Activated T-helper 1 cell treated with anti-CD3 and anti-CD28 coated beads, Interleukin-2, amount 50 U/mL, for 16 hours (primary cell): ENCODE results near the gene ADIPOQ.
"Not testable (repeated sequence)": the region's sequence is repeated elsewhere in the genome, so short reads cannot be mapped to it uniquely, and the experiment has no call there.

Source experiments
- DNase-seq, 2 donors: peaks; one replicate each; pipeline ENCODE4 v3.0.0-alpha.2; 2020; ENCODE audit warnings: low read depth in 1 of 2, low spot score in 1 of 2

ADIPOQ gene

DNA sequence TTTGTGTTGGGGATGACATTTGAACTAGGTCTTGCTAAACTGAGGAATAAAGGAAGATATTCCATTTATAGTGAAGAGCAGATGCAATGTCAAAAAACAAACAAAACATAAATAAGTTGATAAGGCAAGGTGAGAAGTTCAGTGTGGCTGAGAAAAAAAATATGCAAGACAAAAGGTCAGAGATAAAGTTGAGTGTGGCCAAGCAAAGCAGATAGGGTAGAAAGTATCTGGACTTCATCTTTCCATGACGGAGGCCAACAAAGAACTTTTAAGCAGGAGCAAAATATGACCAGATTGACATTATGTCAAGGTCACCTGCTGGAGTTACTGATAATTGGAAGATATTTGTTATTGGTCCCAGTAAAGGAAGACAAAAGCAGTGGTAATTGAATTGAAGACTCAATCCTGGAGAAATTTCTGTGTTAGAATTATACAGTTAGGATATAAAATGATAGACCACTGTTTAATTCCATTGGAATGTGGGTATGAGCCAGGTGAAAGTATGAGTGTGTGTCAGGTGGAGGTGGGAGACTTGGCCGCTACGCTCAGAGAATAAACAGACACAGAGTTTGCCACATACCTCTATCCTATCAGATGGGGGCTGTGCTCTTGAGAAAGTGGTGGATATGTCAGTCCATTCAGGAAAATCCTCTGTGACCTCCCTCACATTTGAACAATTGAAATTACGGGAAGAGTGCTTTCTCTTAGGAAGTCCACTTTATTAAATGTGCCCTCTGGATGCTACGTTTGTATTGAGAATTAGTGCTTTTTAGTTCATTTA is 28.1 kb downstream of the ADIPOQ start:
- no peak for DNase-seq

DNA sequence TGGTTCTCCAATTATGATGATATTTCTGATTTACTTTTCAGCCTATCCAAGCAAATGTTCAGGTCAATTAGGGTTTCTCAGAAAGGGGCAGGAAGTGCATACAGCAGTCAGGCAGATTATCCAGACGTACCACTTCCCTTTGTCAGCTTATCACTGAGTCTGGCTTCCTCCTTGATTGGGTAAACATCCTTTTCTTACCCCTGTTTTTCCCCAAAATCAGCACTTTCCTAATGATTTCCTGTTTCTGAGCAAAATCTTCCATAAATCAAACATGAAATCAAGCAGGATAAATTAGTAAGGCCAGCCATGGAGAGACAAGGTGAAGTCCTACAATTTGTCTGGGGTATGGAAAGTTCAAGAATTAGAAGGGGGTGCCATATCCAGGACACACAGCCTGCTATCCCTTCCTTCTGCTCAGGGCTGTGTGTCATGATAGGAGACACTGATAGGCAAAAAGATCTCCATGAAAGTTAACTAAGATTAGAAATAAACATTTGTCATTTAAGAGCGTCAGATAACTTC is 29.0 kb downstream of the ADIPOQ start:
- no peak for DNase-seq

DNA sequence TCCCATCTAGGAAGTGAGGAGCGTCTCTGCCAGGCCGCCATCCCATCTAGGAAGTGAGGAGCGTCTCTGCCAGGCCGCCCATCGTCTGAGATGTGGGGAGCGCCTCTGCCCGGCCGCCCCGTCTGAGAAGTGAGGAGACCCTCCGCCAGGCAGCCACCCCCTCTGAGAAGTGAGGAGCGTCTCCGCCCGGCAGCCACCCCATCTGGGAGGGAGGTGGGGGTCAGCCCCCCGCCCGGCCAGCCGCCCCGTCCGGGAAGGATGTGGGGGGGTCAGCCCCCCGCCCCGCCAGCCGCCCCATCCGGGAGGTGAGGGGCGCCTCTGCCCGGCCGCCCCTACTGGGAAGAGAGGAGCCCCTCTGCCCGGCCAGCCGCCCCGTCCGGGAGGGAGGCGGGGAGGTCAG is 31.3 kb downstream of the ADIPOQ start:
- not testable (repeated sequence) for DNase-seq

DNA sequence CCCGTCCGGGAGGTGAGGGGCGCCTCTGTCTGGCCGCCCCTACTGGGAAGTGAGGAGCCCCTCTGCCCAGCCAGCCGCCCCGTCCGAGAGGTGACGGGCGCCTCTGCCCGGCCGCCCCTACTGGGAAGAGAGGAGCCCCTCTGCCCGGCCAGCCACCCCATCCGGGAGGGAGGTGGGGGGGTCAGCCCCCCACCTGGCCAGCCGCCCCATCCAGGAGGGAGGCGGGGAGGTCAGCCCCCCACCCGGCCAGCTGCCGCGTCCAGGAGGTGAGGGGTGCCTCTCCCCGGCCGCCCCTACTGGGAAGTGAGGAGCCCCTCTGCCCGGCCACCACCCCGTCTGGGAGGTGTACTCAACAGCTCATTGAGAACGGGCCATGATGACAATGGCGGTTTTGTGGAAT is 31.7 kb downstream of the ADIPOQ start:
- DNase-seq, result not testable (repeated sequence)

DNA sequence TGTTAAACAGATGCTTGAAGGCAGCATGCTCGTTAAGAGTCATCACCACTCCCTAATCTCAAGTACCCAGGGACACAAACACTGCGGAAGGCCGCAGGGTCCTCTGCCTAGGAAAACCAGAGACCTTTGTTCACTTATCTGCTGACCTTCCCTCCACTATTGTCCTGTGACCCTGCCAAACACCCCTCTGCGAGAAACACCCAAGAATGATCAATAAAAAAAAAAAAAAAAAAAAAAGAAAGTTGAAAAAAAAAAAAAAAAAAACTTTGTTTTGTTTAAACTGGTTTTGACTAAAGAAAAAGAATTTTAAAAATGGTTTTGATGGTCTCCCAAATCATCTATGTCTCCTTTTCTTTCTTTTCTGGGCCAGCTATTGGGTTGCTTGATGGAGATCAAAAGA is 32.3 kb downstream of the ADIPOQ start:
- not testable (repeated sequence) for DNase-seq

DNA sequence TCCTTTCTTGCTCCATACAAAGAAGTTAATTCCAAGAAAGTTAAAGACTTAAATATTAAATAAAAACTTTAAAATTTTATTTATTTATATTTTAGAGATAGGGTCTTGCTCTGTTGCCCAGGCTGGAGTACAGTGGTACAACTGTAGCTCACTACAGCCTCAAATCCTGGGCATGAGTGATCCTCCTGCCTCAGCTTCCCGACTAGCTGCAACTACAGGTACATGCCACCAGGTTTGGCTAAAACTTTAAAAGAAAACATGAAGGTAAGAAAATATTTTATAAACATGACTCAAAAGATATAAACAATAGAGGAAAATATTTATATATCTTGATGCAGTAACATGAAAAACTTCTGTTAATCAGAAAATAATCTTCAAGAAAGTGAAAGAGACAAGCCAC is 33.2 kb downstream of the ADIPOQ start:
- DNase-seq, result no peak

DNA sequence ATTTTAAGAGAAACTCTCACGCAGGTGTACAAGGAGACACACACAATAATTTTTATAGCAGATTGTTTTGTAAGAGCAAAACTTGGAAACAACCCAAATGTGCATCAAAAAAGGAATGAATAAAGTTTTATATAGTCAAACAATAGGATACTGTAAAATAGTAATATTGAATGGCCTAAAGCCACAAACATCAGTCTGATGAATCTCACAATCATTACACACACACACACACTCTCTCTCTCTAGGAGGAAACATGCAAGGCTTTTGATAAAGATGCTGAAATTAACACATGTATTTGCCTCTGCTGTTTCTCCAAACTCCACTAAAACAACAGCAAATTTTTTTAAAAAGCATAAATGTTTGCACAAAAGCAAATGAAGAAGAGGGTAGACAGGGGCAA is 37.3 kb downstream of the ADIPOQ start:
- DNase-seq, result no peak

DNA sequence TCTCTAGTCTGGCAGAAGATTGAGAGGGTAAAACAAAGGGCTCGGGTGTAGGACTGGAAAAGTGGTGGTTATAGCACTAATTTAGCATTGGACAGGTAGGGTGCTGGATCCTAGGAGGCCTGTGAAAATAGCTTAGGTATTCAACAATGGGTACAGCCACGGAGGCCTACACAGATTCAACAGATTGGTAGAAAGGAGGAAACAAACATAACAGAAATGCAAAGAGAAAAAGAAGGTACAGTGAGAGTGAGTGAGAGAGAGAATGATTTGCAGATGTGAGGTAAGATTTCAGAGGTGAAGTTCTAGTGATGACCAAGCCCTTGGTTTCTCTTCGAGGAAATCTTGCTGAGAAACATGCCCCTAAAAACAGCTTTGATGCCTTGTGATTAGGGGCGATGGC is 37.9 kb downstream of the ADIPOQ start:
- DNase-seq, result no peak

DNA sequence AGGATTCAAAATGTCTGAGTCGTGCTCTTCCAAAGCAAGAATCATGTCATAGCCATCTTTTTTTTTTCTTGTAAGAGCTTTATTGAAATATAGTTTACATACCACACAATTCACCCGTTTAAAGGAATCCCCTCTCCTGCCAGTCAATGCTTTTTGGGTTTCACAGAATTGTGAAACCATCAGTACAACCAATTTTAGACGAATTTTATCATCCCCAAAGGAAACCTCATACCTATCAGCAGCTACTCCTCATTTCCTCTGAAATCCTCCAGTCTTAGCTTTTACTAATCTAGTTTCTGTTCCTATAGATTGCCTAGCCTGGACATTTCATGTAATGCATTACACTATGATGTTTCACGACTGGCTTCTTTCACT is 39.6 kb downstream of the ADIPOQ start:
- DNase-seq, result no peak

DNA sequence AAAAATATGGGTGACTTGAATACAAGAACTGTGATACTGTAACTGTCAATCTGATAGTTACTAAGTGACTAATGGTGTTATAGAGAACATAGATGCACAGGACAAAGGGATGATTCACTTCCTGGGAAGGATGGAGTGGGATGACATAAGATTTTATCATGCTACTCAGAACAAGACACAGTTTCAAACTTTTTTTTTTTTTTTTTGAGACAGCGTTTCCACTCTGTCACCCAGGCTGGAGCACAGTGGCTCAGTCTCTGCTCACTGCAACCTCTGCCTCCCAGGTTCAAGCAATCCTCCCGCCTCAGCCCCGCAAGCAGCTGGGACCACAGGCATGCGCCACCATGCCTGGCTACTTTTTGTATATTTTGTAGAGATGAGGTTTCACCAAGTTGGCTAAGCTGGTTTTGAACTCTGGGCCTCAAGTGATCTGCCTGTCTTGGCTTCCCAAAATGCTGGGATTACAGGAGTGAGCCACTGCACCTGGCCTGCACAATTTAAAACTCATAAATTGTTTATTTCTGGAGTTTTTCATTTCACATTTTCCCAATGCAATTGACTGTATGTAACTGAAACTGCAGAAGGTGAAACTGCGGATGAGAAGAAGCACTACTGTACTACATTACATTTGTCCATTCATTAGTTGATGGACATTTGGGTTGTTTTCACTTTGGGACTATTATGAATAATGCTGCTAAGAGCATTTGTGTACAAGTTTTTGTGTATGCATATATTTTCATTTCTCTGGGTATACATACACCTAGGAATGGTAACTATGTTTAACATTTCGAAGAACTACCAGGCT is 40.6 kb downstream of the ADIPOQ start:
- DNase-seq, result peak in 1 of 2 donors; percentile 19

DNA sequence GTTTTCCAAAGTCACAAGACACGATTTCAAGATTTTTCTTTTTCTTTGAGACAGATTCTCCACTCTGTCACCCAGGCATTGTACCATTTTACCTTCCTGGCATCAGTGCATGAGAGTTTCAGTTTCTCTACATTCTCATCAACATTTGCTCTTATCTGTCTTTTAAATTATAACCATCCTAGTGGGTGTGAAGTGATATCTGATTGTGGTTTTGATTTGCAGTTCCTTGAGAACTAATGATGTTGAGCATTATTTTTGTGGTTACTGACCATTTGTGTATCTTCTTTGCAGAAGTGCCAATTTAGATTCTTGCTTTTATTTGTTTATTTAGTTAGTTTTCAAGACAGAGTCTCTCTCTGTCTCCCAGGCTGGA is 41.2 kb downstream of the ADIPOQ start:
- DNase-seq, result no peak

DNA sequence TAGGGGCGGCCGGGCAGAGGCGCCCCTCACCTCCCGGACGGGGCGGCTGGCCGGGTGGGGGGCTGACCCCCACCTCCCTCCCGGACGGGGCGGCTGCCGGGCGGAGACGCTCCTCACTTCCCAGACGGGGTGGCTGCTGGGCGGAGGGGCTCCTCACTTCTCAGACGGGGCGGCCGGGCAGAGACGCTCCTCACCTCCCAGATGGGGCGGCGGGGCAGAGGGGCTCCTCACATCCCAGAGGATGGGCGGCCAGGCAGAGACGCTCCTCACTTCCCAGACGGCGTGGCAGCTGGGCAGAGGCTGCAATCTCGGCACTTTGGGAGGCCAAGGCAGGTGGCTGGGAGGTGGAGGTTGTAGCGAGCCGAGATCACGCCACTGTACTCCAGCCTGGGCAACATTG is 42.4 kb downstream of the ADIPOQ start:
- not testable (repeated sequence) for DNase-seq

DNA sequence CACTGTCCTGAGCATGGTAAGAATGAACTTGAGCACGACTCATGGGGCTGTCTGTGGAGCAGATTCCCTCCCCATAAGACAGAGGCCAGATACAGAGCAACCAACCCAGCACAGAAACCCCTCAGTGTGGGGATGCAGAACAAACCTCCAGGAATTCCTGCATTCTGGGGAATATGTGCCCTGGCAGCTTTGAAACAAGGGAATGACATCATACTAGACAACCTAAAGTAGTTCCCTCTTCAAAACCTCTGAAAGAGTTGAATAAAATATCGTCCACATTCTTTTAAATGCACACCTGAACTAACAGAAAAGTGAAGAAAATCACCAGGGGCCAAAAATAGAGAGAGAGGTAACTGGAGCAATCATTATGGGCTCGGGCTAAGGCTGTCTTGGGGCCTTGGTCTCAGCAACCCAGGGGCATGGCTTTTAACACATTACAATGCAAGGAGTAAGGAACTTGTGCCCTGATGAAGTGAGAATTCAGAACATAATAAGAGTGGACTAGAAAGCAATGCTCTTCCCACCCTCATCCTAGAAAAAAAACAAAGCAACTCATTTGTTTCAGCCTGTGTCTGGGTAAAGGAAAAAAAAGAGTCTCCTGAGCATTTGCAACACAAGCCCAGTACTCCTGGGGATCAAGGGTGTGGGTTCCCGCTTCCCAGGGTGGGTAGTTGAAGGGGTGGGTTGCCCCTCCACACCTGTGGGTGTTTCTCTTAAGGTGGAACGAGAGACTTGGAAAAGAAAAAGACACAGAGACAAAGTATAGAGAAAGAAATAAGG is 43.9 kb downstream of the ADIPOQ start:
- DNase-seq, result no peak

DNA sequence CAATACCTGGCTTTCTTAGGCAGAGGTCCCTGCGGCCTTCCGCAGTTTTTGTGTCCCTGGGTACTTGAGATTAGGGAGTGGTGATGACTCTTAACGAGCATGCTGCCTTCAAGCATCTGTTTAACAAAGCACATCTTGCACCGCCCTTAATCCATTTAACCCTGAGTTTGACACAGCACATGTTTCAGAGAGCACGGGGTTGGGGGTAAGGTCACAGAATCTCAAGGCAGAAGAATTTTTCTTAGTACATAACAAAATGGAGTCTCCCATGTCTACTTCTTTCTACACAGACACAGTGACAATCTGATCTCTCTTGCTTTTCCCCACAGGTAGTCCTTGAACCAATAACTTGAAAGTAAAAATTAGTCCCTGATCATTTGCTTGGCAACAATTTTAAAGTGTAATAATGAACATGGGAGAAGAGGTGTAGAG is 45.0 kb downstream of the ADIPOQ start:
- DNase-seq, result not testable (repeated sequence)

DNA sequence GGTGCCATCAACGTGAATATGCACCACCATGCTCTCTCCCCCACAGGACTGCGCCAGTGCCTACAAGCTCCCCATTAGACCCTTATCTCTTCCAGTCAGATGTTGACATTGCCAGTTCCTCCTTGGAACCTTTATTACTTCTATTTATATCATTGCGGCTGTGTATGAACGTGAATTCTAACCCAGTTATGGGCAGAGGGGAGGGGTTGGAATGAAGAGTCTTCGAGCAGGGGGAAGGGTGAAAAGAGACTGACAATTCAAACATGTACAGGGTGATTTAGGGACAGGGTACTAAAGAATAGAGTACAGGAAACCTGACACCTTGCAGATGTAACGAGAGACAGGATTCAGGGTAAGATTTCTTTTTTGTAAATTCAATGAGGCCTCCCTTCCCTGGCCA is 46.1 kb downstream of the ADIPOQ start:
- DNase-seq, result no peak

DNA sequence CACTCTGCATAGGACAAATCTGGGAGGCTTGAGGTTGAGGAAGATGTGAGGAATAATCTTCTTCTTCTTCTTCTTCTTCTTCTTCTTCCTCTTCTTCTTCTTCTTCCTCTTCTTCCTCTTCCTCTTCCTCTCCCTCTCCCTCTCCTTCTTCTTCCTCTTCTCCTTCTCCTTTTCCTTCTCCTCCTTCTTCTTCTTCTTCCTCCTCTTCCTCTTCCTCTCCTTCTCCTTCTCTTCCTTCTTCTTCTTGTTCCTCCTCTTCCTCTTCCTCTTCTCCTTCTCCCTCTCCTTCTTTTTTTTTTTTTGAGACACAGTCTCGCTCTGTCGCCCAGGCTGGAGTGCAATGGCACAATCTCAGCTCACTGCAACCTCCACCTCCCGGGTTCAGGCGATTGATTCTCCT is 47.2 kb downstream of the ADIPOQ start:
- DNase-seq, result not testable (repeated sequence)

DNA sequence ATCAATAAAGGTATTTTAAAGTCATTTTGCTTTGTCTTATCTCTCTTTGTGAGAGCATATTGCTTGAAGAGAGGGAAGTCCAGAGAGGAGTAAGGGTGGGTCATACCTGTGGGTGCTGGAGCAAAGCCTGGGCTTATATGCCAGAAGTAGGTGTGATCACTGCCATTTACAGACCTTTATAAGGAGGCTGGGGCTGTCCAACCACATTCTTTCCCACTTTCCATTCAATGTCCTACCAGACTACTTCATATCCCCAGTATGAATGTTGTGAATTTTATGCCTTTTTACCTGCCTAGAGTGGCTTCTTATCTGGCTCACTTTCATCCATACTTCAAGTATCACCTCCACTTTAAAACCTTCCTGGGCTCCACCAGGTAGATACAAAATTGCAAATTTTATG is 48.4 kb downstream of the ADIPOQ start:
- no peak for DNase-seq

DNA sequence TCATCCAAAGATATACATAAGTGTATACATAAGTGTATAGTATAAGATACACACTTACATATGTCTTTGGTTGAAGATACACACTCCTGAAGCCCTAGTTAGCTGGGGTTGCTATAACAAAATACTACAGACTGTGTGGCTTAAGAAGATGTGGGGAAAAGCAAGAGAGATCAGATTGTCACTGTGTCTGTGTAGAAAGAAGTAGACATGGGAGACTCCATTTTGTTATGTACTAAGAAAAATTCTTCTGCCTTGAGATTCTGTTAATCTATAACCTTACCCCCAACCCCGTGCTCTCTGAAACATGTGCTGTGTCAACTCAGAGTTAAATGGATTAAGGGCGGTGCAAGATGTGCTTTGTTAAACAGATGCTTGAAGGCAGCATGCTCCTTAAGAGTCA is 50.6 kb downstream of the ADIPOQ start:
- DNase-seq, result not testable (repeated sequence)

DNA sequence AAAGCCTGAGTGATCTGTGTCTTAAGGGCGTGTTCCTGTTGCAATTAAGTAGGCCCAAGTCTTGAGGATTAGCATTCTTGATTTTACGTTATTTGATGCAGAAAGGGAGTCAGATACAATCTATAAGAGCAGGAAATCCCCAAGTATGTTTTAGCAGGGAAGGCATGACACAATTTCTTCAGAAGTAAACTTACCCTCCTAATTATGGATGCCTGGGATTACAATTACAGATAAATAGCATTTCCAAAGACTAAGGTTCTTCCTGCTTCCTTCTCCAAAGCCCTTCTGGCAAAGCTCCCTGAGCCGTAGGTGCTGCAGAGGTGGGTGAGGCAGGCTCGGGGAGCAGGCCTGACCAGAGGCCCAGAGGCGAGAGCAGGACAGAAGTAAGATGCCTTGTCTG is 52.9 kb downstream of the ADIPOQ start:
- DNase-seq, result no peak

DNA sequence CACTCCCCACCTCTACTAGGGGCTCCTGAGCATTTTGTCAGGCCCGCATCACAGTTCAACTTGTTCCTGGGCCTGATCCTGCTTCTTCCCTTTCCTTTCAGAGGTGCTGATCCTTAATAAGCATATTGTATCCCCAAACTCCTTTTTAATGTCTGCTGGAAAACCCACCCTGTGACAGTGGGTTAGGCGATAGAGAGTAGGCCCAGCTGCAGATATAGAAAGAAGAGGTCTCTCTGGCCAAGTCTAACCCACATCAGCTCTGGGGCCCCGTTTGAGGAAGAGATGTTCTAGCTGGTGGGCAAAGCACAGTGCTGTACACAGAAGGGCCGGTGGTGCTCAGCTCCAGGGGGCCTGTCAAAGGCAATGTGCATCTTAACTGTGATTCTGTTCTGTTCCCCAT is 53.5 kb downstream of the ADIPOQ start:
- DNase-seq, result no peak

DNA sequence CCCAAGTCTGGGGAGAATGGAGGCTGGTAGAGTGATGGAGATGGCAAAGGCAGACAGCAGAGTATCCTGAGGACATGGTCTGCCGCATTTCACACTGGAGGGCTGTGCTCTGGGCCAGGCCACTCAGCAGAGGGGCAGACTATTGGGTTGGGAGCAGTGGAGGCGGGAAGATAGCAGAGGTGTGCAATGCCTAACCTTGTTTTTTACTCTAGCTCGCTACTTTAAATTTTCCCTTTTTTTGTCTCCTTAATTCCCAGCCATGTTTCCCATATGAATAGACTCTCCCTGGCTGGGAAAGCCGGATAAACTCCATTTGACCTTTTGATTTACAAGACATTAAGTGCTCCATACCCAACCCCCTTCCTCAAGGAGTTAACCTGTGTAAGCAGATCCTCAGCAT is 54.4 kb downstream of the ADIPOQ start:
- DNase-seq, result no peak
